Measurements from ENCODE around the gene EHF. TPM values are rescaled to one million over a fixed set of nuclear protein-coding genes. Genes with fewer than 3 reads are reported as not detected.
"Not testable (repeated sequence)": the region's sequence is repeated elsewhere in the genome, so short reads cannot be mapped to it uniquely, and the experiment has no call there.

Gene EHF
- total RNA-seq, 4 donors from 2014 or later = 3.8 to 13.9 (median 8.1) TPM

- 88 to 91% methylated on average over 1 of the region's 1 CpG for WGBS, 2 donors
- H3K27me3 ChIP-seq = no peaks in the 10 kb centered on the region
- DNase-seq = no peak
- intact Hi-C loops (cut with DNase I) = no loop called here
- TF ChIP-seq CTCF (IDR thresholded peaks at IDR 0.05) (no peak), POLR2A (IDR thresholded peaks at IDR 0.05) (no peak)
- H3K4me1 ChIP-seq = peaks cover 0 to 4% of the 10 kb centered on the region in 2 donors
- H3K36me3 ChIP-seq = no peaks in the 10 kb centered on the region
- H3K27ac ChIP-seq = no peak overlapping the region
- H3K4me3 ChIP-seq (replicated peaks in 1 of 3) = no peak overlapping the region
- H3K9me3 ChIP-seq = no peaks in the 10 kb centered on the region
These were observed 62.5 kb downstream of the EHF start for GRCh38 chr11:34683396-34683795.

DNA sequence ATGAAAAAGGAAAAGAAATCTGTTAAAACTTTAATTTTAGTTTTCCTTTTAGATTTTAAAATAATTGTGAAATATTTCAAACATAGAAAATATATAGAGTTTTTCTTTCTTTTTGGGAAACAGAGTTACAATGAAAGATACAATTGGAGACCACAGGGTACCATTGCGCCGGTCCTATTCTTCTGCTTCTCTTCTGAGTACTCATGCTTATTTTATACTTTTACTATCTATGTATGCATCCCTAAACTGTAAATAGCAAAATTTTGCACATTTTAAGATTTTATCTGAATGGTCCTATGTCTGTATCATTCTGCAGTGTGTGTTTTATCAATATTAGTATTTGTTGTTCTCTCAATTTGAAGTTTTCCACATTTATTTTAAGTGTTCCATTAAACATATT, 65.0 kb downstream of the EHF start:
- H3K36me3 ChIP-seq = no peaks in the 10 kb centered on the region
- no peaks in the 10 kb centered on the region for H3K9me3 ChIP-seq
- no peak for DNase-seq
- H3K4me3 ChIP-seq (replicated peaks in 1 of 3) = no peak overlapping the region
- no peaks in the 10 kb centered on the region for H3K27me3 ChIP-seq
- WGBS, 2 donors = 96 to 100% methylated on average over 2 of the region's 2 CpGs
- no peak overlapping the region for H3K27ac ChIP-seq
- TF ChIP-seq POLR2A (IDR thresholded peaks at IDR 0.05) (no peak), CTCF (IDR thresholded peaks at IDR 0.05) (no peak)
- intact Hi-C loops (cut with DNase I) = no loop called here
- peaks cover 0 to 4% of the 10 kb centered on the region in 2 donors for H3K4me1 ChIP-seq

DNA sequence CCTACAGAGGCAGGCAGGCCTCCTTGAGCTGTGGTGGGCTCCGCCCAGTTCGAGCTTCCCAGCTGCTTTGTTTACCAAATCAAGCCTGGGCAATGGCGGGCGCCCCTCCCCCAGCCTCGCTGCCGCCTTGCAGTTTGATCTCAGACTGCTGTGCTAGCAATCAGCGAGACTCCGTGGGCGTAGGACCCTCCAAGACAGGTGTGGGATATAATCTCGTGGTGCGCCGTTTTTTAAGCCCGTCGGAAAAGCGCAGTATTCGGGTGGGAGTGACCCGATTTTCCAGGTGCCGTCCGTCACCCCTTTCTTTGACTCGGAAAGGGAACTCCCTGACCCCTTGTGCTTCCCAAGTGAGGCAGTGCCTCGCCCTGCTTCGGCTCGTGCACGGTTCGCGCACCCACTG, 71.4 kb downstream of the EHF start:
- H3K36me3 ChIP-seq; DNase-seq; H3K27me3 ChIP-seq; H3K9me3 ChIP-seq; intact Hi-C loops (cut with DNase I); H3K27ac ChIP-seq; H3K4me1 ChIP-seq; H3K4me3 ChIP-seq (replicated peaks in 1 of 3): not testable (repeated sequence)
- 83 to 88% methylated on average over 20 to 21 of the region's 26 CpGs for WGBS, 2 donors

- no peak for TF ChIP-seq CTCF (IDR thresholded peaks at IDR 0.05)
- TF ChIP-seq POLR2A (IDR thresholded peaks at IDR 0.05) = no peak
- intact Hi-C loops (cut with DNase I) = no loop called here
- no peak for DNase-seq
- H3K36me3 ChIP-seq = no peaks in the 10 kb centered on the region
- H3K27me3 ChIP-seq = no peaks in the 10 kb centered on the region
- H3K4me3 ChIP-seq (replicated peaks in 1 of 3) = no peak overlapping the region
- H3K4me1 ChIP-seq = no peaks in the 10 kb centered on the region
- no peak overlapping the region for H3K27ac ChIP-seq
- H3K9me3 ChIP-seq = no peaks in the 10 kb centered on the region
These were observed 76.0 kb downstream of the EHF start for GRCh38 chr11:34696862-34697261.

DNA sequence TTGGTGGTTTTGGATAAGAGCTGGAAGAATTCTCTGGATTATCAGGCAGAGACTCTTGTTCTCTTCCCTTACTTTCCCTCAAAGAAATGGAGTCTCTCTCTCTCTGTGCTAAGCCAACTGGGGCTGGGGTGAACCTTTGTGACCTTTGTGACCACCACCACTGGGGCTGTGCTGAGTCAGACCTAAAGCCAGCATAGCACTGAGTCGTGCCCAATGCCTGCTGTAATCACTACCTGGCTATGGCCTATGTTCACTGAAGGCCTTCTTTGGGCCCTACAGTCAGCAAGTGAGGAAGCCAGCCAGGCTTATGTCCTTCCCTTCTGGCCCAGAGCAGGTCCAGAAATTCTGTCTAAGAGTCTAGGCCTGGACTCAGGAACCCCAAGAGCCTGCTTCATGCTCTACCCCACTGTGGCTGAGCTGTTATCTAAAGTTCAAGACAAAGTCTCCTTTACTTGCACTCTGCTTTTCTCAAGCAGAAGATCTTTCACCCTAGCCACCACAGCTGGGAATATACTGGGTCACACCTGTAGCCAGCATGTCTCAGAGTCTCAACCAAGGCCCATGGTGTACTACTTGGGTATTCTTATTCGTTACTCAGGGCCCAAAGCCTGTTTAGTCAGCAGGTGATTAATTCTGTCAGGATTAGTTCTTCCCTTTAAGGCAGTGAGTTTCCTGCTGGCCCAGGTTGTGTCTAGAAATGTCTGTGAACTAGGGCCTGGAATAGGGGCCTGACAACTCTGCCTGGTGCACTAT, 86.0 kb downstream of the EHF start:
- no peaks in the 10 kb centered on the region for H3K4me1 ChIP-seq
- no peaks in the 10 kb centered on the region for H3K9me3 ChIP-seq
- H3K27ac ChIP-seq = no peak overlapping the region
- no peak overlapping the region for H3K4me3 ChIP-seq (replicated peaks in 1 of 3)
- no peak for DNase-seq
- TF ChIP-seq CTCF (IDR thresholded peaks at IDR 0.05) = no peak
- no peak for TF ChIP-seq POLR2A (IDR thresholded peaks at IDR 0.05)
- no peaks in the 10 kb centered on the region for H3K27me3 ChIP-seq
- 70 to 75% methylated on average over 1 of the region's 2 CpGs for WGBS, 2 donors
- intact Hi-C loops (cut with DNase I) = no loop called here
- no peaks in the 10 kb centered on the region for H3K36me3 ChIP-seq

Measured in thyroid gland (tissue), 4 donors.